ENCODE data around the gene RYK.

Gene RYK

GRCh38 chr3:134296616-134297015, 46.0 kb upstream of the RYK start:
- H2BK120ac ChIP-seq (ENCODE audit: low read depth, low read length) = no peak overlapping the region
- no peak overlapping the region for H3K9ac ChIP-seq (ENCODE audit: low read depth, low read length, poor library complexity)
- H2BK5ac ChIP-seq (ENCODE audit: low read length) = no peak overlapping the region
- no peak overlapping the region for H2AFZ ChIP-seq (ENCODE audit: low read length)
- H4K91ac ChIP-seq (ENCODE audit: low read depth, low read length, poor library complexity) = no peak overlapping the region
- H3K4ac ChIP-seq (ENCODE audit: low read length) = no peak overlapping the region
- no peak overlapping the region for H3K14ac ChIP-seq (ENCODE audit: low read length)
- peaks cover 2 to 3% of the 10 kb centered on the region in 2 donors for H3K4me1 ChIP-seq (ENCODE audit: control insufficient read depth in 2 of 2, insufficient read depth in 1 of 2, low read depth in 1 of 2, low read length in 2 of 2)
- H3K27me3 ChIP-seq (ENCODE audit: control insufficient read depth in 3 of 3, insufficient read depth in 3 of 3, low read depth in 1 of 3, low read length in 3 of 3) = no peaks in the 10 kb centered on the region
- H3K36me3 ChIP-seq (replicated peaks in 1 of 2; ENCODE audit: control insufficient read depth in 2 of 2, insufficient read depth in 2 of 2, low read length in 2 of 2) = no peaks in the 10 kb centered on the region
- no peak for DNase-seq (ENCODE audit: low spot score)
- no peaks in the 10 kb centered on the region for H3K79me1 ChIP-seq (ENCODE audit: low read depth, low read length)
- H3K18ac ChIP-seq (ENCODE audit: low read length) = no peak overlapping the region
- H3K4me3 ChIP-seq (ENCODE audit: low read length in 2 of 2) = no peak overlapping the region
- H2BK12ac ChIP-seq (ENCODE audit: low read length) = no peak overlapping the region
- H2BK15ac ChIP-seq (ENCODE audit: low read length) = no peak overlapping the region
- H3K4me2 ChIP-seq (ENCODE audit: insufficient read depth, low read length, poor library complexity, severe bottlenecking) = no peak overlapping the region
- no peak overlapping the region for H3K23ac ChIP-seq (ENCODE audit: low read depth, low read length, poor library complexity)
- no peak overlapping the region for H2AK5ac ChIP-seq (ENCODE audit: low read depth, low read length)
- no peak overlapping the region for H4K8ac ChIP-seq (ENCODE audit: low read depth, low read length)
- peaks cover 2 to 3% of the 10 kb centered on the region in 2 donors for H3K9me3 ChIP-seq (replicated peaks in 1 of 2; ENCODE audit: control insufficient read depth in 2 of 2, insufficient read depth in 1 of 2, low read depth in 1 of 2, low read length in 2 of 2)
- H3K27ac ChIP-seq (replicated peaks; ENCODE audit: low read length) = no peak overlapping the region

DNA sequence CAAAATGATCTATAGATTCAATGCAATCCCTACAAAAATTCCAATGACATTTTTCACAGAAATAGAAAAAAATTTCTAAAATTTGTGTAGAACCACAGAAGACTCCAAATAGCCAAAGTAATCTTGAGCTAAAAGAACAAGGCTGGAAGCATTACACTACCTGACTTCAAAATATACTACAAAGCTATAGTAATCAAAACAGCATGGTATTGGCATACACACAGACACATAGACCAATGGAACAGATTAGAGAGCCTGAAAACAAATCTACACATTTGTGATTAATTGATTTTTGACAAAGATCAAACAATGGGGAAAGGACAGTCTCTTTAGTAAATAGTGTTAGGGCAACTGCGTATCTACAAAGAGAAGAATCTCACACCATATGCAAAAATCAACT, 45.3 kb upstream of the RYK start:
- Histone ChIP-seq H4K91ac (ENCODE audit: low read depth, low read length, poor library complexity) (no peak overlapping the region), H3K27ac (replicated peaks; ENCODE audit: low read length) (no peak overlapping the region), H2BK12ac (ENCODE audit: low read length) (no peak overlapping the region), H2BK5ac (ENCODE audit: low read length) (no peak overlapping the region), H3K9me3 (replicated peaks in 1 of 2; ENCODE audit: control insufficient read depth in 2 of 2, insufficient read depth in 1 of 2, low read depth in 1 of 2, low read length in 2 of 2) (peaks cover 2 to 3% of the 10 kb centered on the region in 2 donors), H3K23ac (ENCODE audit: low read depth, low read length, poor library complexity) (no peak overlapping the region), H3K18ac (ENCODE audit: low read length) (no peak overlapping the region), H3K9ac (ENCODE audit: low read depth, low read length, poor library complexity) (no peak overlapping the region), H3K36me3 (replicated peaks in 1 of 2; ENCODE audit: control insufficient read depth in 2 of 2, insufficient read depth in 2 of 2, low read length in 2 of 2) (no peaks in the 10 kb centered on the region), H3K4me2 (ENCODE audit: insufficient read depth, low read length, poor library complexity, severe bottlenecking) (no peak overlapping the region), H3K14ac (ENCODE audit: low read length) (no peak overlapping the region), H3K4me1 (ENCODE audit: control insufficient read depth in 2 of 2, insufficient read depth in 1 of 2, low read depth in 1 of 2, low read length in 2 of 2) (peaks cover 2 to 3% of the 10 kb centered on the region in 2 donors), H2BK120ac (ENCODE audit: low read depth, low read length) (no peak overlapping the region), H2AFZ (ENCODE audit: low read length) (no peak overlapping the region), H3K4ac (ENCODE audit: low read length) (no peak overlapping the region), H3K27me3 (ENCODE audit: control insufficient read depth in 3 of 3, insufficient read depth in 3 of 3, low read depth in 1 of 3, low read length in 3 of 3) (no peaks in the 10 kb centered on the region), H3K79me1 (ENCODE audit: low read depth, low read length) (no peaks in the 10 kb centered on the region), H3K4me3 (ENCODE audit: low read length in 2 of 2) (no peak overlapping the region), H4K8ac (ENCODE audit: low read depth, low read length) (no peak overlapping the region), H2AK5ac (ENCODE audit: low read depth, low read length) (no peak overlapping the region), H2BK15ac (ENCODE audit: low read length) (no peak overlapping the region)
- WGBS, 2 donors (ENCODE audit: extremely low coverage in 2 of 2, insufficient read length in 2 of 2, insufficient replicate concordance in 1 of 2) = no CpG with 5 or more reads among the region's 1 CpG
- no peak for DNase-seq (ENCODE audit: low spot score)

DNA sequence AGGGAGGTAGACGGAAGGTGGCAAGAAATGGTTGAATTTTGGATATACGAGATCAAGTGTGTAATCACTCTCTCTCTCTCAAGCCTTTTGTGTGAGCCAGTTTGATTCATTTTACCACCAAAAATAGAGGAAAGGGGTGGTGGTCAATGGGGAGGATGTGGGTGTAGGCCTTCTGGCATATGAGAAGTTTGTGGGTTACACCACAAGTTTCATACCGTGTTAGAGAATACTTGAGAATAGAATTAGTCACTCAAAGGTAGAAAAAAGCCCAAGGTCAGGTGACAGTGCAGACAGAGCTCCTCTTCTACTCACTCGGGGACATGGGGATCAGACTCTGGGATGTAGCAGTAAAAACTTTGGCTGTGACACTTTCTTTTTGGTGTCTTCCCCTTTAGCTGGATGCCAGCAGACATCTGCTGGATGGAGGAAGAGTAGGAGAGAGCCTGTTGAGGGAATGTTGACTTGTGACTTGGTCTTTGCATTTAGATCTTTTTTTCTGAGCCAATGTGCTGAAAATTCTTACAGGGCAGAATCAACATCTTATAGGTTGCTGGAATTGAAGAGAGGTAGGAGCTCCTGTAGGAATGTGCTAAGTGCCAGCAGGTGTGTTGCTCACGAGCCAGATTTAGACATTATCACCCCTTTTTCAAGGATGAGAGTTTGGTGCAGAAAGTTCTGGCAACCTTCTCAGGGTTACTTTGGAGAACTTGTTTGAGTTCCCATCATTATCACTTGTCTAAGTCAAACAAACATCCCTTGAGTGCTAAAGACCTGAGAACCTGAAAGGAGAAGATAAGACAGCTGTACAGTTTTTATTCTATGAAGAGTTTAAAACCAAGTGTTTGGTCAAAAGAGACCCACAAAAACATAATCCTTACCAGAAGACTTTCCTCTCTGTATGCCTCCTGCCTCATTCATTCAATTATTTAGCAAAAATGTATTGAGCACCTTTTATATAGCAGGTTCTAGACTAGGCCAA, 43.9 kb upstream of the RYK start:
- Histone ChIP-seq H3K14ac (ENCODE audit: low read length) (no peak overlapping the region), H3K9ac (ENCODE audit: low read depth, low read length, poor library complexity) (no peak overlapping the region), H2AFZ (ENCODE audit: low read length) (no peak overlapping the region), H2AK5ac (ENCODE audit: low read depth, low read length) (no peak overlapping the region), H2BK120ac (ENCODE audit: low read depth, low read length) (no peak overlapping the region), H3K79me1 (ENCODE audit: low read depth, low read length) (no peaks in the 10 kb centered on the region), H4K91ac (ENCODE audit: low read depth, low read length, poor library complexity) (no peak overlapping the region), H3K4me3 (ENCODE audit: low read length in 2 of 2) (no peak overlapping the region), H3K27me3 (ENCODE audit: control insufficient read depth in 3 of 3, insufficient read depth in 3 of 3, low read depth in 1 of 3, low read length in 3 of 3) (no peaks in the 10 kb centered on the region), H3K23ac (ENCODE audit: low read depth, low read length, poor library complexity) (no peak overlapping the region), H3K9me3 (replicated peaks in 1 of 2; ENCODE audit: control insufficient read depth in 2 of 2, insufficient read depth in 1 of 2, low read depth in 1 of 2, low read length in 2 of 2) (peaks cover 2 to 3% of the 10 kb centered on the region in 2 donors), H2BK5ac (ENCODE audit: low read length) (no peak overlapping the region), H3K18ac (ENCODE audit: low read length) (no peak overlapping the region), H3K4me2 (ENCODE audit: insufficient read depth, low read length, poor library complexity, severe bottlenecking) (no peak overlapping the region), H3K27ac (replicated peaks; ENCODE audit: low read length) (no peak overlapping the region), H3K4me1 (ENCODE audit: control insufficient read depth in 2 of 2, insufficient read depth in 1 of 2, low read depth in 1 of 2, low read length in 2 of 2) (peaks cover 2 to 3% of the 10 kb centered on the region in 2 donors), H3K4ac (ENCODE audit: low read length) (no peak overlapping the region), H2BK15ac (ENCODE audit: low read length) (no peak overlapping the region), H2BK12ac (ENCODE audit: low read length) (no peak overlapping the region), H4K8ac (ENCODE audit: low read depth, low read length) (no peak overlapping the region), H3K36me3 (replicated peaks in 1 of 2; ENCODE audit: control insufficient read depth in 2 of 2, insufficient read depth in 2 of 2, low read length in 2 of 2) (no peaks in the 10 kb centered on the region)
- no peak for DNase-seq (ENCODE audit: low spot score)
- WGBS, 2 donors (ENCODE audit: extremely low coverage in 2 of 2, insufficient read length in 2 of 2, insufficient replicate concordance in 1 of 2) = no CpG with 5 or more reads among the region's 5 CpGs

GRCh38 chr3:134291319-134292254, 40.9 kb upstream of the RYK start:
- no peak for DNase-seq (ENCODE audit: low spot score)
- Histone ChIP-seq H3K27me3 (ENCODE audit: control insufficient read depth in 3 of 3, insufficient read depth in 3 of 3, low read depth in 1 of 3, low read length in 3 of 3) (peaks cover 0 to 6% (median 0%) of the 10 kb centered on the region in 3 experiments), H3K9me3 (replicated peaks in 1 of 2; ENCODE audit: control insufficient read depth in 2 of 2, insufficient read depth in 1 of 2, low read depth in 1 of 2, low read length in 2 of 2) (peaks cover 2 to 3% of the 10 kb centered on the region in 2 donors), H3K18ac (ENCODE audit: low read length) (no peak overlapping the region), H3K23ac (ENCODE audit: low read depth, low read length, poor library complexity) (no peak overlapping the region), H2BK15ac (ENCODE audit: low read length) (no peak overlapping the region), H3K4me2 (ENCODE audit: insufficient read depth, low read length, poor library complexity, severe bottlenecking) (no peak overlapping the region), H3K4me3 (ENCODE audit: low read length in 2 of 2) (no peak overlapping the region), H3K9ac (ENCODE audit: low read depth, low read length, poor library complexity) (no peak overlapping the region), H4K91ac (ENCODE audit: low read depth, low read length, poor library complexity) (no peak overlapping the region), H3K14ac (ENCODE audit: low read length) (no peak overlapping the region), H2BK120ac (ENCODE audit: low read depth, low read length) (no peak overlapping the region), H4K8ac (ENCODE audit: low read depth, low read length) (no peak overlapping the region), H3K79me1 (ENCODE audit: low read depth, low read length) (no peaks in the 10 kb centered on the region), H2BK5ac (ENCODE audit: low read length) (no peak overlapping the region), H2AFZ (ENCODE audit: low read length) (peak overlapping the region; percentile 48), H3K27ac (replicated peaks; ENCODE audit: low read length) (no peak overlapping the region), H2BK12ac (ENCODE audit: low read length) (no peak overlapping the region), H3K4me1 (ENCODE audit: control insufficient read depth in 2 of 2, insufficient read depth in 1 of 2, low read depth in 1 of 2, low read length in 2 of 2) (no peaks in the 10 kb centered on the region), H3K36me3 (replicated peaks in 1 of 2; ENCODE audit: control insufficient read depth in 2 of 2, insufficient read depth in 2 of 2, low read length in 2 of 2) (no peaks in the 10 kb centered on the region), H3K4ac (ENCODE audit: low read length) (no peak overlapping the region), H2AK5ac (ENCODE audit: low read depth, low read length) (no peak overlapping the region)
- WGBS, 2 donors (ENCODE audit: extremely low coverage in 2 of 2, insufficient read length in 2 of 2, insufficient replicate concordance in 1 of 2) = no CpG with 5 or more reads among the region's 4 CpGs

Data from neuronal stem cell (in vitro differentiated cells).